ENCODE results near the gene NME9. TPM values are rescaled to one million over a fixed set of nuclear protein-coding genes. Genes with fewer than 3 reads are reported as not detected.

The NME9 gene
- total RNA-seq, 1 experiment from 2014 or later = not detected

DNA sequence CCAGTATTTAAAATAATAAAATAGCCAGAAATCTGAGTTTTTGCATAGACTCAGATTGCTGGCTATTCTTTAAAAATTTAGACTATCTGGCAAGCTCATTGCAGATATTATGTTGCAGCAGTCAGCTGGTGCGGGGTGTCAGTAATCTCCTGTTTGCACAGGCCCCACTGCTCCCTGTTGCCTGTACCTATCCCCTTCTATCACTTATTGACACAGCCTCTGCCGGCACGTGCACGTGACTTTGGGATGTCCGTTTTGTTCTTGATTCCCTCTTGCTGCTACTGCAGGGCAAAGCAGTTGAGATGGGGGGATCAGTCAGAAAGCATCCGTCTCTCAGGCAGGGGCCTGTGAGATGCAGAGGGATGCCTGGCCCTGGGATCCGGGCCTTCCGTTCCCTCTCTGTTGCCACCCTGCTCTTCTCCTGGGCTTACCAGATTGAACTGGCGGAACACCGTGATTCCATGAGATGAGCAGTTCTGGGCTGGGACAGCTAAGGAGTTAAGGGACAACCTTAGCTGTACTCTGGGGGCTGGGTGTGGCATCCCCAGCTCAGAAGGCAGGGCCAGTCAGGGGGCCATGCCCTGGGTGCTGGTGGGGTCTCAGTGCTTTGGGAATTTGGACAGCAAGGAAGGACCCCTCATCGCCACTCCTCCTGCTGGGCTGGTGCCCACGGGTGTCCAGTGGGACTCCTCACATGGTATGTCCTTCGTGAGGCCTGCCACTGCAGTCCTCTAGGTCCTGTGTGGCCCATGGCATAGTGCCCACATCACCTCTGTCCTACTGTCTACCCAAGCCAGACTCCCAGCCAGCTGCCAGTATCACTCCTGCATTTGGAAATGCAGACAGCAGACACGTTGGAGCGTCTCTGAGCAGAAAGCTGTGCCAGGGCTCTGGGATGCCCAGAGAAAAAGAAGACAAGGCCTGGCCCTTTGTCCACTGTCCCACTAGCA, 30.5 kb upstream of the NME9 start:
- in situ Hi-C loops (cut with HindIII; ENCODE audit: low pct_unique_long_range_greater_than_20kb, low sequenced_read_pairs) (no loop called here), intact Hi-C loops (cut with micrococcal nuclease; ENCODE audit: unreplicated experiment) (no loop called here)
- DNase-seq (ENCODE audit: low read depth, low spot score) (no peak), ATAC-seq (no peak)
- ChIA-PET CTCF (interaction anchor here (0.5 kb wide), 1 partner anchor 19 kb away, joined by 6 read pairs; no protein-coding TSS in a partner anchor), POLR2A (no interaction called here)
- no peak for TF ChIP-seq SIN3A (IDR thresholded peaks at IDR 0.05; ENCODE audit: borderline replicate concordance, insufficient read depth, low read depth, low read length)
- no peak for TF ChIP-seq TCF7L2 (IDR thresholded peaks at IDR 0.05; ENCODE audit: low read depth, low read length)
- TF ChIP-seq, protein P1, sequence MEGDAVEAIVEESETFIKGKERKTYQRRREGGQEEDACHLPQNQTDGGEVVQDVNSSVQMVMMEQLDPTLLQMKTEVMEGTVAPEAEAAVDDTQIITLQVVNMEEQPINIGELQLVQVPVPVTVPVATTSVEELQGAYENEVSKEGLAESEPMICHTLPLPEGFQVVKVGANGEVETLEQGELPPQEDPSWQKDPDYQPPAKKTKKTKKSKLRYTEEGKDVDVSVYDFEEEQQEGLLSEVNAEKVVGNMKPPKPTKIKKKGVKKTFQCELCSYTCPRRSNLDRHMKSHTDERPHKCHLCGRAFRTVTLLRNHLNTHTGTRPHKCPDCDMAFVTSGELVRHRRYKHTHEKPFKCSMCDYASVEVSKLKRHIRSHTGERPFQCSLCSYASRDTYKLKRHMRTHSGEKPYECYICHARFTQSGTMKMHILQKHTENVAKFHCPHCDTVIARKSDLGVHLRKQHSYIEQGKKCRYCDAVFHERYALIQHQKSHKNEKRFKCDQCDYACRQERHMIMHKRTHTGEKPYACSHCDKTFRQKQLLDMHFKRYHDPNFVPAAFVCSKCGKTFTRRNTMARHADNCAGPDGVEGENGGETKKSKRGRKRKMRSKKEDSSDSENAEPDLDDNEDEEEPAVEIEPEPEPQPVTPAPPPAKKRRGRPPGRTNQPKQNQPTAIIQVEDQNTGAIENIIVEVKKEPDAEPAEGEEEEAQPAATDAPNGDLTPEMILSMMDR (IDR thresholded peaks at IDR 0.05) = no peak
- TF ChIP-seq, protein P2, sequence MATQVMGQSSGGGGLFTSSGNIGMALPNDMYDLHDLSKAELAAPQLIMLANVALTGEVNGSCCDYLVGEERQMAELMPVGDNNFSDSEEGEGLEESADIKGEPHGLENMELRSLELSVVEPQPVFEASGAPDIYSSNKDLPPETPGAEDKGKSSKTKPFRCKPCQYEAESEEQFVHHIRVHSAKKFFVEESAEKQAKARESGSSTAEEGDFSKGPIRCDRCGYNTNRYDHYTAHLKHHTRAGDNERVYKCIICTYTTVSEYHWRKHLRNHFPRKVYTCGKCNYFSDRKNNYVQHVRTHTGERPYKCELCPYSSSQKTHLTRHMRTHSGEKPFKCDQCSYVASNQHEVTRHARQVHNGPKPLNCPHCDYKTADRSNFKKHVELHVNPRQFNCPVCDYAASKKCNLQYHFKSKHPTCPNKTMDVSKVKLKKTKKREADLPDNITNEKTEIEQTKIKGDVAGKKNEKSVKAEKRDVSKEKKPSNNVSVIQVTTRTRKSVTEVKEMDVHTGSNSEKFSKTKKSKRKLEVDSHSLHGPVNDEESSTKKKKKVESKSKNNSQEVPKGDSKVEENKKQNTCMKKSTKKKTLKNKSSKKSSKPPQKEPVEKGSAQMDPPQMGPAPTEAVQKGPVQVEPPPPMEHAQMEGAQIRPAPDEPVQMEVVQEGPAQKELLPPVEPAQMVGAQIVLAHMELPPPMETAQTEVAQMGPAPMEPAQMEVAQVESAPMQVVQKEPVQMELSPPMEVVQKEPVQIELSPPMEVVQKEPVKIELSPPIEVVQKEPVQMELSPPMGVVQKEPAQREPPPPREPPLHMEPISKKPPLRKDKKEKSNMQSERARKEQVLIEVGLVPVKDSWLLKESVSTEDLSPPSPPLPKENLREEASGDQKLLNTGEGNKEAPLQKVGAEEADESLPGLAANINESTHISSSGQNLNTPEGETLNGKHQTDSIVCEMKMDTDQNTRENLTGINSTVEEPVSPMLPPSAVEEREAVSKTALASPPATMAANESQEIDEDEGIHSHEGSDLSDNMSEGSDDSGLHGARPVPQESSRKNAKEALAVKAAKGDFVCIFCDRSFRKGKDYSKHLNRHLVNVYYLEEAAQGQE (IDR thresholded peaks at IDR 0.05; ENCODE audit: insufficient read depth in 1 of 2, low read depth in 2 of 2, low read length in 1 of 2) = no peak
- H3K4me3 ChIP-seq (ENCODE audit: low read depth in 2 of 2, low read length in 2 of 2) = no peak overlapping the region
- BruUV-seq (replicated peaks) = no TSS peak
- no peak overlapping the region for H3K27ac ChIP-seq (ENCODE audit: low read length)
- H3K4me1 ChIP-seq (ENCODE audit: control insufficient read depth, insufficient read depth, low read length) = no peaks in the 10 kb centered on the region
- no peaks in the 10 kb centered on the region for H3K36me3 ChIP-seq (ENCODE audit: control insufficient read depth, insufficient read depth, low read length)
- no peaks in the 10 kb centered on the region for H3K27me3 ChIP-seq (ENCODE audit: control insufficient read depth, insufficient read depth, low read length)
- no peaks in the 10 kb centered on the region for H3K9me3 ChIP-seq (ENCODE audit: control insufficient read depth, insufficient read depth, low read depth, low read length)

DNA sequence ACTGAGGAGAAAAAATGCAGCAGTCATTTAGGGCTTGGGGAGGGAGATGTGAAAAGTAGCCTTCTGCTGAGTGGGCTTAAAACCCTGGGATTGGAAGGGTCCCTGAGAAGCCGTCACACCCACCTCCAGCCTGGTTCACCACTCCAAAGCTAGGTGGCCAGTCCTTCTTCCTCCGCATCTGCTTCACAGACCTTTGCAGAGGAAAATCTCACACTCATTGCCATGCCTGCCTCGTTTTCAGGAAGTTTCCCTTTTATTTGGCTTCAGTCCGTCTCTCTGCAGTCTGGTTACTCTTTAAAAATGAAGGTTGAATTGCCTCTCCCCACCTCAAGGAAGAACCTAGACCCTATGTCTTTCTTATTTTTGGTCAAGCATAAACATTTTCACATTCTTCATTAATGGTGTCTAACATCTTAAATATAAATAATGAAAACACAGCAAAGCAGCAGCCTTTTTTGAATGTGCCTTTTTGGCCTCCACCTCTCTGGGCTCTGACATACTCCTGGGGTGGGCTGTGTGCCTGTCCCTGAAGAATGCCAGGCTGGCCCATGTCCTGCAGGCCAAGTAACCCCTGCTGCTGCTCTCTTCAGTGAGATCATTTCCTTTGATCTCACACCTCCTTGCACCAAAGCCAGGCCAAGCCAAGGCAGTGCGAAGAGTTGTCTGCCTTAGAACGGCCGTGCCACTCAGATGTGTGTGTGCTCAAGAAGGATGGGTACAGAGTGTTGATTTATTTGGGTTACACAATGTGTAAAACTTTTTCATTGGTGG, 29.7 kb upstream of the NME9 start:
- CTCF ChIA-PET = no interaction called here
- ATAC-seq (no peak), DNase-seq (ENCODE audit: low read depth, low spot score) (no peak)
- no peak for TF ChIP-seq POLR2AphosphoS5 (IDR thresholded peaks at IDR 0.05; ENCODE audit: low read depth, low read length)
- TF ChIP-seq SIN3A (IDR thresholded peaks at IDR 0.05; ENCODE audit: borderline replicate concordance, insufficient read depth, low read depth, low read length) = no peak
- TF ChIP-seq, protein P1 (IDR thresholded peaks at IDR 0.05) = no peak
- TF ChIP-seq, protein P2 (IDR thresholded peaks at IDR 0.05; ENCODE audit: insufficient read depth in 1 of 2, low read depth in 2 of 2, low read length in 1 of 2) = no peak
- TF ChIP-seq TCF7L2 (IDR thresholded peaks at IDR 0.05; ENCODE audit: low read depth, low read length) = no peak
- no peaks in the 10 kb centered on the region for H3K9me3 ChIP-seq (ENCODE audit: control insufficient read depth, insufficient read depth, low read depth, low read length)
- H3K27ac ChIP-seq (ENCODE audit: low read length) = no peak overlapping the region
- intact Hi-C loops (cut with micrococcal nuclease; ENCODE audit: unreplicated experiment) (no loop called here), in situ Hi-C loops (cut with HindIII; ENCODE audit: low pct_unique_long_range_greater_than_20kb, low sequenced_read_pairs) (no loop called here)
- no peaks in the 10 kb centered on the region for H3K36me3 ChIP-seq (ENCODE audit: control insufficient read depth, insufficient read depth, low read length)
- no TSS peak for BruUV-seq (replicated peaks)
- H3K4me3 ChIP-seq (ENCODE audit: low read depth in 2 of 2, low read length in 2 of 2) = no peak overlapping the region
- H3K27me3 ChIP-seq (ENCODE audit: control insufficient read depth, insufficient read depth, low read length) = no peaks in the 10 kb centered on the region
- no peaks in the 10 kb centered on the region for H3K4me1 ChIP-seq (ENCODE audit: control insufficient read depth, insufficient read depth, low read length)
- POLR2A ChIA-PET = no interaction called here

Measured in Panc1 (cell line).